HepG2 (cell line): ENCODE data around the gene SMIM28. TPM values are rescaled to one million over a fixed set of nuclear protein-coding genes. Genes with fewer than 3 reads are reported as not detected.

Source experiments
- ATAC-seq: fragments of 200-7000 bp; cut with Tn5 transposase; 3 replicates; pipeline ENCODE4 v1.9.1; 2020; ENCODE audit warnings: mild to moderate bottlenecking, moderate library complexity
- BruUV-seq: library from RNA; stranded (reverse); fragments of 400-500 nt; replicated peaks from 2 replicates; lab custom pipeline; 2021; lab: Mats Ljungman, UMichigan
- CTCF ChIA-PET: fragments of 300-600 bp; formaldehyde crosslinking; extraction: SDS; loops from one replicate; lab custom pipeline; 2021; ENCODE audit warnings: low total read pairs, inconsistent platforms, low intra/inter-chr PET ratio; lab: Yijun Ruan, JAX
- POLR2A ChIA-PET: fragments of 350-600 bp; sonication (Branson Sonifier 250); formaldehyde crosslinking; loops from one replicate; lab custom pipeline; 2020; ENCODE audit warnings: antibody characterized with exemption, inconsistent platforms; lab: Yijun Ruan, JAX
- DNase-seq: peaks from one replicate; pipeline ENCODE4 v3.0.0-alpha.2; 2015; ENCODE audit warnings: low spot score
- FAIRE-seq: peaks from 3 replicates; lab custom pipeline; 2011; peaks lifted over from hg19 to GRCh38; lab: Jason Lieb, UNC
- H2AFZ ChIP-seq: one replicate; pipeline ENCODE4 v1.6.1; 2011; ENCODE audit warnings: low read length, inconsistent platforms
- H3K27ac ChIP-seq: fragments of 300-600 bp; 3 replicates; pipeline ENCODE4 v1.8.0; 2011; ENCODE audit warnings: mixed run types, mild to moderate bottlenecking, mixed read lengths, low read length, inconsistent platforms; ENCODE audit not compliant: insufficient read depth; ENCODE audit errors: extremely low read length
- H3K27me3 ChIP-seq, 2 experiments: fragments of 200-600 bp in 1 of 2; 2 replicates in 1 of 2; 3 replicates in 1 of 2; pipeline versions ENCODE4 v1.6.0 to v1.8.0; 2011; ENCODE audit warnings: low read length in 2 of 2, mild to moderate bottlenecking in 2 of 2, moderate library complexity in 2 of 2, inconsistent platforms in 1 of 2; ENCODE audit not compliant: insufficient read depth in 2 of 2, control insufficient read depth in 1 of 2
- H3K36me3 ChIP-seq, 2 experiments: fragments of 200-600 bp in 1 of 2; replicated peaks in 1 of 2; 2 replicates in 1 of 2; 3 replicates in 1 of 2; pipeline versions ENCODE4 v1.5.1 to v1.8.0; 2011; ENCODE audit warnings: low read length in 2 of 2, inconsistent platforms in 1 of 2; ENCODE audit not compliant: insufficient read depth in 2 of 2, control insufficient read depth in 1 of 2
- H3K4me1 ChIP-seq: 2 replicates; pipeline ENCODE4 v1.5.1; 2012; ENCODE audit warnings: low read length, inconsistent platforms; ENCODE audit not compliant: insufficient read depth
- H3K4me2 ChIP-seq: 2 replicates; pipeline ENCODE4 v1.6.0; 2011; ENCODE audit warnings: low read depth, low read length, inconsistent platforms
- H3K4me3 ChIP-seq, 3 experiments: fragments of 200-600 bp in 1 of 3; sonication (generic), shearing (Covaris generic) in 1 of 3; replicated peaks in 1 of 3; 2 replicates each; pipeline ENCODE4 v1.5.1; 2011 to 2016; ENCODE audit warnings: low read length in 3 of 3, inconsistent platforms in 2 of 3, low read depth in 2 of 3, mild to moderate bottlenecking in 2 of 3, control low read depth in 1 of 3, mixed read lengths in 1 of 3; ENCODE audit not compliant: insufficient read depth in 1 of 3
- H3K79me2 ChIP-seq: one replicate; pipeline ENCODE4 v1.6.1; 2011; ENCODE audit warnings: low read length, inconsistent platforms; ENCODE audit not compliant: insufficient read depth
- H3K9ac ChIP-seq: 2 replicates; pipeline ENCODE4 v1.6.0; 2011; ENCODE audit warnings: mild to moderate bottlenecking, low read depth, low read length, inconsistent platforms; ENCODE audit not compliant: insufficient read depth
- H3K9me3 ChIP-seq: 2 replicates; pipeline ENCODE4 v1.5.1; 2012; ENCODE audit warnings: mild to moderate bottlenecking, low read length
- H4K20me1 ChIP-seq: 2 replicates; pipeline ENCODE4 v1.6.0; 2011; ENCODE audit warnings: inconsistent platforms, mild to moderate bottlenecking, low read length, moderate library complexity; ENCODE audit not compliant: insufficient read depth
- FOXP1 ChIP-seq, 2 experiments: fragments of 450-650 bp in 1 of 2; IDR thresholded peaks; 2 replicates each; pipeline ENCODE4 v1.6.1; 2017 to 2018; ENCODE audit warnings: antibody characterized with exemption in 1 of 2
- HDAC1 ChIP-seq: sonication (generic); formaldehyde crosslinking; IDR thresholded peaks from 2 replicates; pipeline ENCODE4 v1.5.1; 2020; ENCODE audit warnings: mild to moderate bottlenecking, missing genetic modification reagents
- HMG20A ChIP-seq: IDR thresholded peaks from 2 replicates; pipeline ENCODE4 v1.6.1; 2016; ENCODE audit warnings: borderline replicate concordance
- KLF6 ChIP-seq: IDR thresholded peaks from 2 replicates; pipeline ENCODE4 v1.8.0; 2016; ENCODE audit warnings: missing biosample characterization, missing genetic modification reagents
- NBN ChIP-seq: fragments of 450-650 bp; conservative IDR thresholded peaks from 2 replicates; pipeline ENCODE4 v1.6.1; 2017
- NFRKB ChIP-seq: fragments of 450-650 bp; IDR thresholded peaks from 2 replicates; pipeline ENCODE4 v1.6.1; 2017
- PHF5A ChIP-seq: IDR thresholded peaks from one replicate; pipeline ENCODE4 v1.6.1; 2018; ENCODE audit warnings: low read depth, missing genetic modification reagents; ENCODE audit not compliant: unreplicated experiment
- RAD21 ChIP-seq: fragments of 450-650 bp; formaldehyde crosslinking; IDR thresholded peaks from 2 replicates; pipeline ENCODE4 v1.5.0; 2020; ENCODE audit warnings: mild to moderate bottlenecking
- RBFOX2 ChIP-seq: fragments of 200-400 bp; formaldehyde crosslinking; IDR thresholded peaks from 2 replicates; pipeline ENCODE4 v1.6.1; 2017; ENCODE audit warnings: low read depth, mild to moderate bottlenecking, low read length
- SRF ChIP-seq: IDR thresholded peaks from 2 replicates; pipeline ENCODE4 v1.6.1; 2011; ENCODE audit warnings: mild to moderate bottlenecking, low read depth, low read length, moderate library complexity
- ZBTB7B ChIP-seq: sonication (generic); formaldehyde crosslinking; IDR thresholded peaks from 2 replicates; pipeline ENCODE4 v1.4.0; 2020; ENCODE audit warnings: missing genetic modification reagents
- ZNF17 ChIP-seq: sonication (generic); formaldehyde crosslinking; IDR thresholded peaks from 2 replicates; pipeline ENCODE4 v1.5.0; 2020; ENCODE audit warnings: mild to moderate bottlenecking, missing genetic modification reagents
- ZNF530 ChIP-seq: sonication (generic); formaldehyde crosslinking; IDR thresholded peaks from 2 replicates; pipeline ENCODE4 v1.5.0; 2020; ENCODE audit warnings: low read depth, mild to moderate bottlenecking, missing genetic modification reagents
- ZNF816 ChIP-seq: sonication (generic); formaldehyde crosslinking; IDR thresholded peaks from 2 replicates; pipeline ENCODE4 v1.8.0; 2022; ENCODE audit warnings: missing genetic modification reagents, mild to moderate bottlenecking, borderline replicate concordance
- ZNF883 ChIP-seq: sonication (generic); formaldehyde crosslinking; IDR thresholded peaks from 2 replicates; pipeline ENCODE4 v1.5.1; 2020; ENCODE audit warnings: mild to moderate bottlenecking, missing genetic modification reagents; ENCODE audit errors: not compliant biosample characterization
- WGBS: methylation state at CpG from one replicate; pipeline ENCODE4 v1.1.6; 2017; ENCODE audit warnings: low lambda C conversion rate; 5-methylcytosine and 5-hydroxymethylcytosine counted together
- in situ Hi-C: cut with HindIII; loops from 2 replicates; pipeline ENCODE4 v1.10.0; 2017; ENCODE audit warnings: low pct_unique_long_range_greater_than_20kb; ENCODE audit not compliant: extremely low pct_ligation_motif_present
- intact Hi-C: fragments of 100-400 bp; cut with micrococcal nuclease; formaldehyde crosslinking; loops from one replicate; pipeline ENCODE4 v1.10.0; 2022; ENCODE audit not compliant: unreplicated experiment
- polyA plus RNA-seq, 8 experiments: library from polyadenylated mRNA; depleted of rRNA in 3 of 8; stranded (reverse) in 7 of 8; unstranded in 1 of 8; fragments of >200 nt; fragmentation: Illumina TruSeq in 4 of 8; extraction: Trizol in 4 of 8; gene quantifications; 2 replicates each; pipeline versions ENCODE4 v1.2.1 to v1.2.3, GENCODE V29; 2011 to 2016; ENCODE audit warnings: low read depth in 4 of 8, missing spikeins in 1 of 8, mixed read lengths in 1 of 8; ENCODE audit not compliant: insufficient read depth in 1 of 8
- total RNA-seq, 5 experiments: library from RNA; depleted of rRNA; stranded (reverse); fragments of >200 nt; fragmentation: Illumina TruSeq; extraction: Trizol; gene quantifications; 2 replicates each; pipeline ENCODE4 v1.2.3, GENCODE V29; 2016; ENCODE audit warnings: low read depth in 1 of 5
- TF ChIP-seq, protein P1 (sequence below): sonication (generic); formaldehyde crosslinking; IDR thresholded peaks from 2 replicates; pipeline ENCODE4 v1.5.0; 2020; ENCODE audit warnings: mild to moderate bottlenecking, missing genetic modification reagents, moderate library complexity
- TF ChIP-seq, protein P2 (sequence below): IDR thresholded peaks from 2 replicates; pipeline ENCODE4 v1.6.1; 2016; ENCODE audit warnings: missing compliant biosample characterization, missing genetic modification reagents, borderline replicate concordance

SMIM28 gene
- total and polyA plus RNA-seq, 2 of the 13 experiments (the other 11 are each of a cell fraction or from before 2014, with no cell fraction given) = not detected

DNA sequence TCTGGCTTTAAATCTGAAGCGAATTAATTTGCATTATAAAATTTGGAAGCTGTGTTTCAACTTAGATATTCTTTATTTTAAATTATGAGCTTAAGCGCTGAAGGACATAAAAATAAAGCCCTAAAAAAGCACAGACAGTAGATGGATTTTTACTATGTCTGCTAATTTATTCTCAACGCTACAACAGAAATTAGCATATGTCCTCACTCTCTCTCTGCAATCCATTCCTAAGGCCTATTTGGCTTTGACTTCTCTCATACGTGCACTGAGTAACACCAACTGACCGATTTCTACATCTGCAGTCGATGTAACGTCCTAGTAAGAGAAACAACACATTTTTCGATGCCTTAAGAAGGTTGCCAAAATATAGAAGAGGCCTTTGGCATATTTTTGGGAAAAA is 50.0 kb downstream of the SMIM28 start:
- POLR2A ChIA-PET = no interaction called here
- intact Hi-C loops (loop anchor here (2.0 kb wide), 1 partner anchor 163 kb away; no protein-coding TSS in a partner anchor), in situ Hi-C loops (no loop called here)
- CTCF ChIA-PET = interaction anchor here (3.0 kb wide), 1 partner anchor 91 kb away, joined by 31 read pairs; no protein-coding TSS in a partner anchor
- Histone ChIP-seq H2AFZ (no peak overlapping the region), H3K36me3 (peaks cover 43 to 87% of the 10 kb centered on the region in 2 experiments), H3K9ac (no peak overlapping the region), H3K9me3 (no peaks in the 10 kb centered on the region), H3K79me2 (no peaks in the 10 kb centered on the region), H3K4me1 (peaks cover 12% of the 10 kb centered on the region), H3K27ac (no peak overlapping the region), H3K27me3 (no peaks in the 10 kb centered on the region), H3K4me2 (no peak overlapping the region), H4K20me1 (no peaks in the 10 kb centered on the region), H3K4me3 (no peak overlapping the region)
- 99% methylated on average over 8 of the region's 8 CpGs for WGBS
- ATAC-seq (no peak), FAIRE-seq (no peak), DNase-seq (no peak)
- BruUV-seq = no TSS peak
- TF ChIP-seq KLF6 (no peak), RBFOX2 (no peak), ZBTB7B (no peak), SRF (no peak)

DNA sequence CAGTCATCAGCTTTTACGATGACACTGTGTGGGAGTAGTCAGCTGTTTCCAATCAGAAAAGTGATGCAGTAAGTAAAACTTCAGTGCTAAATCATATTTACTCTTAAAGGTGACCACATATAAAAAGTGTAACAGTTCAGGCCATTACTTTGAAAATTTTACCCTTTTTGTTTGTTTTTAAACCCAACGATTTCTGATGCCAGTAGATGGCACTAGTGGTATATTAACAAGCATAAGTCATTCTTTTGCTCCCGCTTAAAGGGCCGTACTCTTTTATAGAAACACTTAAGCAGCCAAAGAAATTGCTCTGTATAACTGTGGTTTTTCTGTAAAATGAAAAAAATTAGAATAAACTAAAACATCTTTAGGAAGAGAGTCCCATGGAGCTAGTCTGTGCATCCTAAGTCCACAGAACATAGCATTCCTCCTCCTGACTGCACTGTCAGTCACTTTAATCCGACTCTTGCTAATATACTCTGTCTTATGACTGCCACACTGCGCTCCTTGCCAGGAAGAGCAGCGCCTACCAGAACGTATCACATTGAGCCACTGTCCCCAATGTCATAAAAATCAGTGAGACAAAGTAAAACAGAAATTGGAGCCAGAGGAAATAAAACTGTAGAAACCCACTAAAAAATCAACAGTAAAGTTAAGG is 51.4 kb downstream of the SMIM28 start:
- H3K36me3 ChIP-seq = peaks cover 48 to 92% of the 10 kb centered on the region in 2 experiments
- 80% methylated on average over 8 of the region's 8 CpGs for WGBS
- H3K79me2 ChIP-seq = no peaks in the 10 kb centered on the region
- FAIRE-seq (peak; percentile 73), ATAC-seq (peak; percentile 26), DNase-seq (peak; percentile 62)
- no peaks in the 10 kb centered on the region for H3K4me1 ChIP-seq
- intact Hi-C loops (loop anchor here (1.0 to 2.0 kb wide), 2 partner anchors 79 to 162 kb away; no protein-coding TSS in a partner anchor), in situ Hi-C loops (no loop called here)
- H3K27me3 ChIP-seq = no peaks in the 10 kb centered on the region
- H3K9me3 ChIP-seq = no peaks in the 10 kb centered on the region
- POLR2A ChIA-PET = no interaction called here
- no peak overlapping the region for H2AFZ ChIP-seq
- no peak overlapping the region for H3K27ac ChIP-seq
- no peak overlapping the region for H3K4me2 ChIP-seq
- no peak overlapping the region for H3K9ac ChIP-seq
- CTCF ChIA-PET = interaction anchor here (1.0 to 3.0 kb wide), 8 partner anchors 75 to 337 kb away, joined by 3 to 31 read pairs (median 5); no protein-coding TSS in a partner anchor
- no peaks in the 10 kb centered on the region for H4K20me1 ChIP-seq
- no peak overlapping the region for H3K4me3 ChIP-seq
- no TSS peak for BruUV-seq
- TF ChIP-seq HDAC1 (CRISPR knock-in tag) = 0 out of 2 replicates have a peak, but pooled peaks have one; percentile 18
- TF ChIP-seq ZNF816 (CRISPR knock-in tag) = 0 out of 2 replicates have a peak, but pooled peaks have one; percentile 22
- TF ChIP-seq FOXP1 (IDR thresholded peaks at IDR 0.05) = no peak
- TF ChIP-seq FOXP1 (CRISPR knock-in tag; IDR thresholded peaks at IDR 0.05) = no peak
- TF ChIP-seq PHF5A (CRISPR knock-in tag) = no peak
- TF ChIP-seq, protein P1, sequence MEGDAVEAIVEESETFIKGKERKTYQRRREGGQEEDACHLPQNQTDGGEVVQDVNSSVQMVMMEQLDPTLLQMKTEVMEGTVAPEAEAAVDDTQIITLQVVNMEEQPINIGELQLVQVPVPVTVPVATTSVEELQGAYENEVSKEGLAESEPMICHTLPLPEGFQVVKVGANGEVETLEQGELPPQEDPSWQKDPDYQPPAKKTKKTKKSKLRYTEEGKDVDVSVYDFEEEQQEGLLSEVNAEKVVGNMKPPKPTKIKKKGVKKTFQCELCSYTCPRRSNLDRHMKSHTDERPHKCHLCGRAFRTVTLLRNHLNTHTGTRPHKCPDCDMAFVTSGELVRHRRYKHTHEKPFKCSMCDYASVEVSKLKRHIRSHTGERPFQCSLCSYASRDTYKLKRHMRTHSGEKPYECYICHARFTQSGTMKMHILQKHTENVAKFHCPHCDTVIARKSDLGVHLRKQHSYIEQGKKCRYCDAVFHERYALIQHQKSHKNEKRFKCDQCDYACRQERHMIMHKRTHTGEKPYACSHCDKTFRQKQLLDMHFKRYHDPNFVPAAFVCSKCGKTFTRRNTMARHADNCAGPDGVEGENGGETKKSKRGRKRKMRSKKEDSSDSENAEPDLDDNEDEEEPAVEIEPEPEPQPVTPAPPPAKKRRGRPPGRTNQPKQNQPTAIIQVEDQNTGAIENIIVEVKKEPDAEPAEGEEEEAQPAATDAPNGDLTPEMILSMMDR (CRISPR knock-in tag) = peak; percentile 67
- TF ChIP-seq NBN = no peak
- no peak for TF ChIP-seq NFRKB
- TF ChIP-seq ZNF883 (CRISPR knock-in tag) = no peak
- TF ChIP-seq HMG20A = no peak
- no peak for TF ChIP-seq ZNF17 (CRISPR knock-in tag)
- TF ChIP-seq ZNF530 (CRISPR knock-in tag) = no peak
- TF ChIP-seq RAD21 (CRISPR knock-in tag) = peak; percentile 54; the same call in 1 of the 2 replicates
- TF ChIP-seq, protein P2, sequence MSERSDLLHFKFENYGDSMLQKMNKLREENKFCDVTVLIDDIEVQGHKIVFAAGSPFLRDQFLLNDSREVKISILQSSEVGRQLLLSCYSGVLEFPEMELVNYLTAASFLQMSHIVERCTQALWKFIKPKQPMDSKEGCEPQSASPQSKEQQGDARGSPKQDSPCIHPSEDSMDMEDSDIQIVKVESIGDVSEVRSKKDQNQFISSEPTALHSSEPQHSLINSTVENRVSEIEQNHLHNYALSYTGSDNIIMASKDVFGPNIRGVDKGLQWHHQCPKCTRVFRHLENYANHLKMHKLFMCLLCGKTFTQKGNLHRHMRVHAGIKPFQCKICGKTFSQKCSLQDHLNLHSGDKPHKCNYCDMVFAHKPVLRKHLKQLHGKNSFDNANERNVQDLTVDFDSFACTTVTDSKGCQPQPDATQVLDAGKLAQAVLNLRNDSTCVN (CRISPR knock-in tag) = no peak
